ENCODE measurements around the gene RRP1.

The RRP1 gene

DNA sequence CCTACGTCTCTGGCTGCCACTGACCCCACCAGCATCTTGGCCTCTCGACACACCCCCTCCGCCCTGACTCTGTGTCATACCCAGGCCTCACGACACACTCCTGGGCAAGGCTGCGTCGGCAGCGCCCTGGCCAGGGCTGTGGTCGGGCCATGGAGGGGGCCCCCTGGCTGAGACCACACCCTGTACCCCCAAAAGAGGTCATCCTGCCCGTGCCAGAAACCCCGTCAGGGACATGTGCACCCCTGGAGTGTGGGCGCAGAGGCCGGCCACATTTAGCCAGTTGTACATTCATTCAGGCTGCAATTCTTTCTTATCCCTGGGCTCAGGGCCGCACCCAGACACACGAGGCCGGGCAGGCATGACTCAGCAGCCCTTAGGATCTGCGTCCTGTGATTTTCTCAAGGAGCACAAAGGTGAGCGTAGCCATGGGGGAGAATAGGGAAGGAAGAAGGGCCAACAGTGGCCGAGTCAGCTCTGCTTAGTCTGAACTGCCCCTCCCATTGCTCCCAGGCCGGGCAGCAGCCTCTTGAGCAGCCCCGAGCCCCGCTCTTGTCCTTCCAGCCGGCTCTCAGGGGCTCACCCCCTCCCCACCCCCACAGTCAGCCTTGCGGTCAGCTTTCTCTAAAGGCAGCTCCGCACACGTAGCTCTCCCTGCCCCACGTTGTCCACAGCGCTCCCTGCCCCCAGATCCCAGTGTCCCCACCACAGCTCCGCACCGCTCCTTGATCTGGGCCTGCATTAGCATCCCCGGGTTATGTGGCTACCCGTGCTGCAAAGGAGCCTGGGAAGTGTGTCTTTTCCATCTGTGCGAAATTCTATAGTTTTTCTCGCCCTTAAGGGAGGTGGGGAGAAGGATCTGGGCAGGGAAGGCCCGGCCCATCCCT is 21.2 kb upstream of the RRP1 start:
- Mint-ChIP-seq H3K27ac (peak overlapping the region; percentile 69), H3K36me3 (peaks cover 19% of the 10 kb centered on the region), H3K4me1 (peaks cover 10% of the 10 kb centered on the region), H3K4me3 (no peak overlapping the region), H3K9me3 (no peaks in the 10 kb centered on the region)
- DNase-seq (ENCODE audit: low spot score in 2 of 2) (no peak), ATAC-seq (peak; percentile 8)

DNA sequence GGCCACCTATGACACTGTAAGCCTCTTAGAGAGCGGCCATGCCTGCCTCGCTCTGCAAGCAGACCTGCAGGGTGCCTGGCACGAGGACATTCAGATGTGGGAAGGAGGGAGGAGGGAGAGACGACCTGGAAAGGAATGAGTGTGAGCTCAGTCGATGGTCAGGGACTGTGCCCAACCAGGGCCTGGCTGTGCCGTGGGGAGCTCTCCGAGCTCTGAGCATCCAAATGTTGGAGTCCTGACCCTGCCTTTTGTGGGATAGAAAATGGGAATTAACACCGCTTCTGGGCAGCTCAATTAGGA is 20.6 kb upstream of the RRP1 start:
- no peak for ATAC-seq
- no peaks in the 10 kb centered on the region for H3K9me3 Mint-ChIP-seq
- no peak for DNase-seq (ENCODE audit: low spot score in 2 of 2)
- H3K27ac Mint-ChIP-seq, result peak overlapping the region; percentile 69
- H3K4me1 Mint-ChIP-seq, result peaks cover 16% of the 10 kb centered on the region
- H3K4me3 Mint-ChIP-seq, result no peak overlapping the region
- H3K36me3 Mint-ChIP-seq, result peaks cover 21% of the 10 kb centered on the region

GRCh38 chr21:43769325-43769958 is 19.9 kb upstream of the RRP1 start:
- DNase-seq (ENCODE audit: low spot score in 2 of 2), result no peak
- H3K27ac Mint-ChIP-seq, result peak overlapping the region; percentile 69
- no peaks in the 10 kb centered on the region for H3K9me3 Mint-ChIP-seq
- H3K4me1 Mint-ChIP-seq, result peaks cover 21% of the 10 kb centered on the region
- peaks cover 26% of the 10 kb centered on the region for H3K36me3 Mint-ChIP-seq
- no peak for ATAC-seq
- no peak overlapping the region for H3K4me3 Mint-ChIP-seq

DNA sequence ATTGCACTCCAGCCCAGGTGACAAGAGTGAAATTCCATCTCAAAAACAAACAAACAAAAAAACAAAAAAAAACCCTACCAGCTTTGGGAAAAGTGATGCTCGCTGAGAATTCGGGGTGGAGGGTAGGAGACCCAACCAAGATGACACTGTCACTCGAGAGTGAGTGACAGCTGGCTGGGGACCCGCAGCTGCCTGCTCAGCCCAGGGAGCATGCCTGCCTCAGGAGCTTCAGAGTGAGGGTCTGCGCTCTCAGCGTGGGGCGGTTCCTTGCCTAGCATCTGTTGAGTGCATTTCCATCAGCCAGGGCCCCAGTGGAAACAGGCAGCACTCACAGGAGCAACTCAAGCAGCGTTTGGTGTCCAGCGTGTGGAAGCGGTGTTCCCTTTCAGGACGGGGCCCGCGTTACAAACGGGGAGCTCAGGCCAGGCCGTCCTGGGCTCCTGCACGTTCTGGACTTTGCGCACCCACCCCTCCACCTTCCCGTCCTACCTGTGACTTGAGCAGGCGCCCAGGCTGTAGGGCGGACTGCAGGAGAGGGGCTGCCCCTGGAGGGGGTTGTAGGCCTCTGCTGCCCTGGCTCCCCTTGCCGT is 19.2 kb upstream of the RRP1 start:
- Mint-ChIP-seq H3K36me3 (peaks cover 33% of the 10 kb centered on the region), H3K4me1 (peaks cover 29% of the 10 kb centered on the region), H3K4me3 (no peak overlapping the region), H3K27ac (no peak overlapping the region), H3K9me3 (no peaks in the 10 kb centered on the region)
- DNase-seq (ENCODE audit: low spot score in 2 of 2), result no peak
- no peak for ATAC-seq

GRCh38 chr21:43771199-43771675 is 18.1 kb upstream of the RRP1 start:
- H3K36me3 Mint-ChIP-seq, result peaks cover 35% of the 10 kb centered on the region
- H3K4me1 Mint-ChIP-seq, result peaks cover 35% of the 10 kb centered on the region
- ATAC-seq (no peak), DNase-seq (ENCODE audit: low spot score in 2 of 2) (no peak)
- H3K27ac Mint-ChIP-seq, result no peak overlapping the region
- H3K4me3 Mint-ChIP-seq, result no peak overlapping the region
- H3K9me3 Mint-ChIP-seq, result no peaks in the 10 kb centered on the region

DNA sequence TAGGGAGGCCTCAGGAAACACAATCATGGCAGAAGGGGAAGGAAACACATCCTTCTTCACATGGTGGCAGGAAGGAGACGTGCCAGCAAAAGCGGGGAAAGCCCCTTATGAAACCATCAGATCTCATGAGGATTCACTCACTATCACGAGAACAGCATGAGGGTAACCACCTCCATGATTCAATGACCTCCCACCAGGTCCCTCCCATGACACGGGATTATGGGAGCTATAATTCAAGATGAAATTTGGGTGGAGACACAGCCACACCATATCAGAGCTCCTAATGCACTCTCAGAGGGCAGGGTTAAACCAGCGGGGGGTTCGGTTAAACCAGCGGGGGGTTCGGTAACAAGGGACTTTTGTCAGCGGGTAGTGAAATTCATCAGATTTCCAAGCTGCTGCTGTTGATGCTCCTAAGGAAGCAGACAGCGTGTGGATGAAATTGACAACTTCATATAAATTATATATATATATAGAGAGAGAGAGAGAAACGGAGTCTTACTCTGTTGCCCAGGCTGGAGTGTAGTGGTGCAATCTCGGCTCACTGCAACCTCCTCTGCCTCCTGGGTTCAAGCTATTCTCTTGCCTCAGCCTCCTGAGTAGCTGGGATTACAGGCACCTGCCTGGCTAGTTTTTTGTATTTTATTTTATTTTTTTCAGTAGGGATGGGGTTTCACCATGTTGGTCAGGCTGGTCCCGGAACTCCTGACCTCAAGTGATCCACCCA is 17.5 kb upstream of the RRP1 start:
- Mint-ChIP-seq H3K4me1 (peaks cover 35% of the 10 kb centered on the region), H3K4me3 (no peak overlapping the region), H3K36me3 (peaks cover 35% of the 10 kb centered on the region), H3K9me3 (no peaks in the 10 kb centered on the region), H3K27ac (no peak overlapping the region)
- DNase-seq (ENCODE audit: low spot score in 2 of 2), result no peak
- no peak for ATAC-seq

DNA sequence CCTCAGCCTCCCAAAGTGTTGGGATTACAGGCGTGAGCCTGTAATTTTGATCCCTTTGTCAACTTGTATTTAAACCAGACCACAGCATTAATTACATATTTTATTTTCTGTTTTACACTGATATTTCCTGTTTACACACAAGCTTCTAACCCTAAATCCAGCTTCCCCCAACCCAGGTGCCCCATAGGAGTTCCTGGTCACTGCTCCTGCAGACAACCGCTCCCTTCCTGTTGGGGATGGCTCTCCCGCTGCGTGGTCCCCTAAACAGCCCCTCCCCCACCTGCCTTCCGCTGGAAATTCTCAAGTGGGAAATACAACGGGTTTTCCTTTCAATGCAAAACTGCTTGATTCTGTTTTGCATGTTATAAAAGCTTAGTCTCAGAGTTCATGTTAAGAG is 17.0 kb upstream of the RRP1 start:
- Mint-ChIP-seq H3K4me3 (no peak overlapping the region), H3K4me1 (peaks cover 37% of the 10 kb centered on the region), H3K9me3 (no peaks in the 10 kb centered on the region), H3K36me3 (peaks cover 35% of the 10 kb centered on the region), H3K27ac (no peak overlapping the region)
- ATAC-seq (no peak), DNase-seq (ENCODE audit: low spot score in 2 of 2) (no peak)

- Mint-ChIP-seq H3K36me3 (peaks cover 29% of the 10 kb centered on the region), H3K4me3 (peak overlapping the region; percentile 88), H3K27ac (no peak overlapping the region), H3K9me3 (no peaks in the 10 kb centered on the region), H3K4me1 (peaks cover 53% of the 10 kb centered on the region)
- DNase-seq (ENCODE audit: low spot score in 2 of 2) (no peak), ATAC-seq (no peak)
Measured at GRCh38 chr21:43774163-43774562, 15.2 kb upstream of the RRP1 start.

GRCh38 chr21:43775190-43775589 is 14.2 kb upstream of the RRP1 start:
- H3K9me3 Mint-ChIP-seq, result no peaks in the 10 kb centered on the region
- peaks cover 57% of the 10 kb centered on the region for H3K4me1 Mint-ChIP-seq
- no peak for DNase-seq (ENCODE audit: low spot score in 2 of 2)
- peaks cover 29% of the 10 kb centered on the region for H3K36me3 Mint-ChIP-seq
- H3K27ac Mint-ChIP-seq, result peak overlapping the region; percentile 84
- H3K4me3 Mint-ChIP-seq, result peak overlapping the region; percentile 88
- ATAC-seq, result no peak

- peak within 1 kb of the TSS; percentile 94 for H3K27ac Mint-ChIP-seq
- peaks cover 57% of the 10 kb centered on the region for H3K4me1 Mint-ChIP-seq
- H3K36me3 Mint-ChIP-seq, result peaks cover 29% of the 10 kb centered on the region
- H3K9me3 Mint-ChIP-seq, result no peaks in the 10 kb centered on the region
- DNase-seq (ENCODE audit: low spot score in 2 of 2) (peak; percentile 79 to 94), ATAC-seq (peak; percentile 83)
- peak within 1 kb of the TSS; percentile 88 for H3K4me3 Mint-ChIP-seq
Measured at GRCh38 chr21:43775795-43776430, 13.5 kb upstream of the RRP1 start, which contains the start of gene CSTB. Gene CSTB (minus strand): TSS chr21:43776308. CDS start chr21:43776269, 39 bp downstream.

- Mint-ChIP-seq H3K36me3 (peaks cover 24% of the 10 kb centered on the region), H3K4me1 (peaks cover 56% of the 10 kb centered on the region), H3K27ac (peak overlapping the region; percentile 94), H3K4me3 (peak overlapping the region; percentile 88), H3K9me3 (no peaks in the 10 kb centered on the region)
- no peak for ATAC-seq
- DNase-seq (ENCODE audit: low spot score in 2 of 2), result no peak
Measured at GRCh38 chr21:43777953-43778352, 11.4 kb upstream of the RRP1 start.

DNA sequence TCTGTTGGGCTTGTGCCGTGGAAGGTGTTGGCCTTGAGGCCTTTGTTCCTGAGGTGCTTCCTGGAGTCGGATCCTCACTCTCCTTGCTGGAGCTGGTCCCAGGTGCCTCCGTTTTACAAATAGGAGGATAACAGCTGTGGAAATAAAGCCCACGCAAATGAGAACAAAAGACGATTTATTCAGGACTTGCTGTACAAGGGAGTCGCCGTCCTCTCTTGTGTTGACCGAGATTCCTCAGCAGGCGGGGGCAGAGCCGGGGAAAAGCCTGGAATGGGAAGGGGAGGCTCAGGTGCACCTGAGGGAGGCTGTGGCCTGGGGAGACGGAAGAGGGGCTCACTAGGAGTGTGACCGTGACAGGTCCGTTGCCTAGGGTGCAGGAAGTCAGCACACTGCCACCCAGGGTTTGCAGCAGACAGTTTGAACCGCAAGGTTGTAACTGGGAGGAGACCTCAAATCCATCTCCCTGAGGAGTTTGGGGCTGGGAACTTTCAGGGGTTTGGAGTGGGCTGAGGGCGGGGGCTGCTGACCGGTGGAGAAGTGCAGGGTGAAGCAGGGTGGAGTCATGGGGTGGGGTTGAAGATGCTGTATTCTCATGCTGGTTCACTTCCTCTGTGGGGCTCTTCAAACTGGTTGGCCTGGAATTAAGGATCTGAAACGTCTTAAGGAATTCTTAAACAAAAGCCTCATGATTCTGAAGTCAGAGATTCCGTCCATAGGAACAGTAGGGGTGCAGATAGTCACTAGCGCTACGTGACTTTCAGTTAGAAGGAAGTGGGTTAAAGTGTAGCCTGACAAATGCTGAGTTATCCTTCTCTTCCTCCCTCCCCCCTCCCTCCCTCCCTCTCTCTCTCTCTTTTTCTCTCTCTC is 10.7 kb upstream of the RRP1 start:
- Mint-ChIP-seq H3K9me3 (no peaks in the 10 kb centered on the region), H3K4me3 (peak overlapping the region; percentile 88), H3K36me3 (peaks cover 16% of the 10 kb centered on the region), H3K27ac (peak overlapping the region; percentile 94), H3K4me1 (peaks cover 56% of the 10 kb centered on the region)
- DNase-seq (ENCODE audit: low spot score in 2 of 2) (no peak), ATAC-seq (peak; percentile 45)

DNA sequence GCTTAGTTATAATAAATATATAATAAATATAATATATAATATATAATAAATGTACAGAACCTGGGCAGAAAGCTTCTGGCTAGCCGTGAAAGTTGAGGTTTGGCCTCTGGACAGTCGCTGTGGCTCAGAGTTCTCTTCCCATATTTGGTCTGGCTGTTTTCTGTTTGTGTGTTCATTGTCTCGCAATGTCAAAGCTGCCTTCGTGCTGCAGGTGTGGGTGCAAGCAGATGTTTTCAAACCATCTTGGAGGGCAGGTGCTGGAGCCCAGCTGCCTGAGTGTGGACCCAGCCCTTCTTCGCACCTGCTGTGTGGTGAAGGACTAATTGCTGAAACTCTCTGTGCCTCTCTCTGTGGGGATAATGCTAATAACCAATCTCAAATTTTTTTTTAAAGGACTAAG is 9.7 kb upstream of the RRP1 start:
- ATAC-seq (no peak), DNase-seq (ENCODE audit: low spot score in 2 of 2) (no peak)
- Mint-ChIP-seq H3K4me1 (peaks cover 50% of the 10 kb centered on the region), H3K36me3 (peaks cover 7% of the 10 kb centered on the region), H3K27ac (peak overlapping the region; percentile 94), H3K9me3 (no peaks in the 10 kb centered on the region), H3K4me3 (peak overlapping the region; percentile 88)

DNA sequence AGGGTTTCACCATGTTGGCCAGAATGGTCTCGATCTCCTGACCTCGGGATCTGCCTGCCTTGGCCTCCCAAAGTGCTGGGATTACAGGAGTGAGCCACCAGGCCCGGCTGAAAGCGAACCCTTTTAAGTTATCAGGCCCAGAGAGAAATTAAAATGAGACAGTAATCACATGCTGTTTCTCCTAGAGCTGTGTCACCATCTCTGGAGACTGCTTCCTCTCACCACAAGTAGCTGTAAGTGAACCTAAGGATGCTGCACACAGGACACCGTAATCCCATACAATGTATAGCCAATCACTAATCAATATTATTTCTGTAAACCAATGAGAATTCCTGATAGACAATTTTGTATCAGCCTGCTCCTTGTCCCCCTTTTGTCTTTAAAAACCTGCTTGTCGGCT is 7.5 kb upstream of the RRP1 start:
- ATAC-seq, result no peak
- Mint-ChIP-seq H3K9me3 (no peaks in the 10 kb centered on the region), H3K27ac (no peak overlapping the region), H3K36me3 (no peaks in the 10 kb centered on the region), H3K4me1 (peaks cover 39% of the 10 kb centered on the region), H3K4me3 (no peak overlapping the region)
- DNase-seq (ENCODE audit: low spot score in 2 of 2), result no peak
